Vagina (tissue), 2 donors: ENCODE measurements around the gene PC.

Experiments
- CTCF ChIP-seq, 3 experiments: fragments of 450-650 bp in 2 of 3; fragments of 200-600 bp in 1 of 3; sonication (generic) in 1 of 3; IDR thresholded peaks; one replicate each; pipeline ENCODE4 v1.5.1; 2017 to 2019; ENCODE audit warnings: antibody characterized with exemption in 3 of 3, mild to moderate bottlenecking in 2 of 3, moderate library complexity in 2 of 3
- POLR2A ChIP-seq, 2 donors: fragments of 450-650 bp; IDR thresholded peaks; one replicate each; pipeline ENCODE4 v1.6.1; 2017; ENCODE audit warnings: antibody characterized with exemption in 2 of 2, mild to moderate bottlenecking in 2 of 2, moderate library complexity in 2 of 2
- POLR2AphosphoS5 ChIP-seq, 2 donors: sonication (generic); formaldehyde crosslinking; IDR thresholded peaks; one replicate each; pipeline ENCODE4 v1.9.0; 2017; ENCODE audit warnings: antibody characterized with exemption in 2 of 2, mild to moderate bottlenecking in 2 of 2, low read depth in 1 of 2; ENCODE audit not compliant: insufficient read depth in 1 of 2

- TF ChIP-seq CTCF (IDR thresholded peaks at IDR 0.05) (no peak), POLR2AphosphoS5 (IDR thresholded peaks at IDR 0.05; ENCODE audit: insufficient read depth in 1 of 2, low read depth in 1 of 2) (no peak), POLR2A (IDR thresholded peaks at IDR 0.05) (no peak)
Measured at GRCh38 chr11:66909181-66909580, 49.0 kb downstream of the PC start.
